ENCODE measurements around the gene NTN3.

Gene NTN3

DNA sequence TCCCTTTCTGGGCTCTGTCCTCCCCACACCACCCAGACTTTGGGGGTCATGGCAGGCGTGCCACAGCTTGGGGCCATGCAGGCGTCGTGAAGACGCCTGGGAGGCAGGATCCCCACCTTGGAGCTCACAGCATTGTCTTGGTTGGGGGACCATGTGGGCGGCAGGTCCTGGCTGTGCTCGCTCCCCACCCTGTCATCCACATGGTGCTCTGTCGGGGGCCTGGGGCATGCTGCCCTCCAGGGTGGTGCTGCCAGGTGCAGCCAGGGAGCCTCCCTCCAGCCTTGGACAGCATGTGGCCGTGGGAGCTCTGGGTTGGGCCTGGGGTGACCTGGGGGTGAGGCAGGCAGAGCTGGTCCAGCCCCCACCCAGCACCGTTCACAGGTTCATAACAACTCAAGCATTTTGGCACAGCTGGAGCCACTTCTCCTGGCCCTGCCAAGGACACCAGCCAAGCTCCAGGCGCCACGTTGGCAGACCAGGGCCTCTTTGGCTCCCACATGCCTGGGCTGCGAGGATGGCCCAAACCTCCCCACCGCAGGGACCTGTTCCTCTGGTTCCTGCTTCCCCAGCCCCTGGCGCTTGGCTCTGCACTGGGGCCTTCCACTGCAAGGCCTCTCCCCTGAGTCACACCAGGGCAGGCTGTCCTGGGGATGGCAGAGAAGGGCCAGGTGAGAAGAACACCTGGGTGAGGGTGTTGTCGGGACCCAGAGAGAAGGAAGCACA is 27.6 kb downstream of the NTN3 start:
- Histone ChIP-seq H3K4me2 (ENCODE audit: low read length) (no peak overlapping the region), H3K4me1 (ENCODE audit: control insufficient read depth, low read length) (peaks cover 30% of the 10 kb centered on the region), H3F3A (ENCODE audit: control insufficient read depth, insufficient read depth) (peaks cover 5% of the 10 kb centered on the region), H3K4me3 (ENCODE audit: low read length) (no peak overlapping the region), H3K27ac (ENCODE audit: low read depth, low read length) (no peak overlapping the region), H3K36me3 (ENCODE audit: control insufficient read depth, low read length) (peaks cover 43% of the 10 kb centered on the region), H3K27me3 (ENCODE audit: control insufficient read depth, low read length) (no peaks in the 10 kb centered on the region), H3K79me2 (ENCODE audit: control insufficient read depth, low read length) (peaks cover 17% of the 10 kb centered on the region), H3K9me3 (ENCODE audit: control insufficient read depth, insufficient read depth, low read length) (no peaks in the 10 kb centered on the region), H4K20me1 (ENCODE audit: control insufficient read depth, insufficient read depth, low read depth, low read length) (0 out of 2 replicates have a peak, but pooled peaks cover 7% of the 10 kb centered on the region), H3K9me2 (replicated peaks; ENCODE audit: control insufficient read depth, low read length) (no peaks in the 10 kb centered on the region)
- TF ChIP-seq CTCF (IDR thresholded peaks at IDR 0.05; ENCODE audit: low read depth, low read length, poor library complexity, severe bottlenecking), result no peak
- no peak for TF ChIP-seq EZH2phosphoT487 (IDR thresholded peaks at IDR 0.05; ENCODE audit: borderline replicate concordance, low read length)

DNA sequence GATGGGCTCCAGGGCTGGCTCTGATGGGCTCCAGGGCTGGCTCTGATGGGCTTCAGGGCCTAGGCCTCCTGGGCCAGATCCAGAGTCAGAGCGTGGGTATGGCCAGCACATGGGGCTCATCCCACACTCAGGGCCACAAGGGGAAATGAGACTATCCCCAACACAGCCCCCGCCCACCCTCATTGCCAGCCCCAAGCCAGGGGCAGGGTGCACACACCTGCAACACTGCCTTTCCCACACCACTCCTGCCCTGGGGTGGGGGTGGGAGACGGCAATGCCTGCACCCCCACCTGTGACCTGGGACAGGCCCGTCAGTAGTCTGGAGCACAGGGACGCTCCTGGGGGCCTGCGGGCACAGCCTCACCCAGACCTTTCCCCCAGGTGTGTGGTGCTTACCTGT is 28.4 kb downstream of the NTN3 start:
- Histone ChIP-seq H3K9me3 (ENCODE audit: control insufficient read depth, insufficient read depth, low read length) (no peaks in the 10 kb centered on the region), H3F3A (ENCODE audit: control insufficient read depth, insufficient read depth) (peaks cover 9% of the 10 kb centered on the region), H3K4me3 (ENCODE audit: low read length) (no peak overlapping the region), H3K36me3 (ENCODE audit: control insufficient read depth, low read length) (peaks cover 43% of the 10 kb centered on the region), H3K79me2 (ENCODE audit: control insufficient read depth, low read length) (peaks cover 17% of the 10 kb centered on the region), H4K20me1 (ENCODE audit: control insufficient read depth, insufficient read depth, low read depth, low read length) (0 out of 2 replicates have a peak, but pooled peaks cover 7% of the 10 kb centered on the region), H3K4me1 (ENCODE audit: control insufficient read depth, low read length) (peaks cover 35% of the 10 kb centered on the region), H3K27ac (ENCODE audit: low read depth, low read length) (no peak overlapping the region), H3K27me3 (ENCODE audit: control insufficient read depth, low read length) (no peaks in the 10 kb centered on the region), H3K9me2 (replicated peaks; ENCODE audit: control insufficient read depth, low read length) (no peaks in the 10 kb centered on the region), H3K4me2 (ENCODE audit: low read length) (no peak overlapping the region)
- TF ChIP-seq CTCF (IDR thresholded peaks at IDR 0.05; ENCODE audit: low read depth, low read length, poor library complexity, severe bottlenecking), result no peak
- TF ChIP-seq EZH2phosphoT487 (IDR thresholded peaks at IDR 0.05; ENCODE audit: borderline replicate concordance, low read length), result no peak

GRCh38 chr16:2499890-2500429 is 28.9 kb downstream of the NTN3 start:
- no peak overlapping the region for H3K27ac ChIP-seq (ENCODE audit: low read depth, low read length)
- H3K79me2 ChIP-seq (ENCODE audit: control insufficient read depth, low read length), result peaks cover 17% of the 10 kb centered on the region
- TF ChIP-seq EZH2phosphoT487 (IDR thresholded peaks at IDR 0.05; ENCODE audit: borderline replicate concordance, low read length) (no peak), CTCF (IDR thresholded peaks at IDR 0.05; ENCODE audit: low read depth, low read length, poor library complexity, severe bottlenecking) (no peak)
- H3K9me2 ChIP-seq (replicated peaks; ENCODE audit: control insufficient read depth, low read length), result no peaks in the 10 kb centered on the region
- peaks cover 40% of the 10 kb centered on the region for H3K4me1 ChIP-seq (ENCODE audit: control insufficient read depth, low read length)
- no peaks in the 10 kb centered on the region for H3K27me3 ChIP-seq (ENCODE audit: control insufficient read depth, low read length)
- H3F3A ChIP-seq (ENCODE audit: control insufficient read depth, insufficient read depth), result peaks cover 9% of the 10 kb centered on the region
- 0 out of 2 replicates have a peak, but pooled peaks cover 7% of the 10 kb centered on the region for H4K20me1 ChIP-seq (ENCODE audit: control insufficient read depth, insufficient read depth, low read depth, low read length)
- no peak overlapping the region for H3K4me3 ChIP-seq (ENCODE audit: low read length)
- H3K36me3 ChIP-seq (ENCODE audit: control insufficient read depth, low read length), result peaks cover 43% of the 10 kb centered on the region
- H3K9me3 ChIP-seq (ENCODE audit: control insufficient read depth, insufficient read depth, low read length), result no peaks in the 10 kb centered on the region
- no peak overlapping the region for H3K4me2 ChIP-seq (ENCODE audit: low read length)
